Tibial nerve (tissue), 4 donors: Measurements from ENCODE around the gene MT1H.

Experiments
- EP300 ChIP-seq, 2 donors: sonication (generic); formaldehyde crosslinking; IDR thresholded peaks; one replicate each; pipeline ENCODE4 v1.6.1; 2017; ENCODE audit warnings: antibody characterized with exemption in 2 of 2, mild to moderate bottlenecking in 1 of 2
- TF ChIP-seq, protein P1 (sequence below), 5 experiments: fragments of 200-600 bp in 3 of 5; fragments of 450-650 bp in 2 of 5; sonication (generic) in 3 of 5; IDR thresholded peaks; one replicate each; pipeline ENCODE4 v1.5.1; 2016 to 2019; ENCODE audit warnings: antibody characterized with exemption in 5 of 5, mild to moderate bottlenecking in 3 of 5, moderate library complexity in 2 of 5

- TF ChIP-seq, protein P1, sequence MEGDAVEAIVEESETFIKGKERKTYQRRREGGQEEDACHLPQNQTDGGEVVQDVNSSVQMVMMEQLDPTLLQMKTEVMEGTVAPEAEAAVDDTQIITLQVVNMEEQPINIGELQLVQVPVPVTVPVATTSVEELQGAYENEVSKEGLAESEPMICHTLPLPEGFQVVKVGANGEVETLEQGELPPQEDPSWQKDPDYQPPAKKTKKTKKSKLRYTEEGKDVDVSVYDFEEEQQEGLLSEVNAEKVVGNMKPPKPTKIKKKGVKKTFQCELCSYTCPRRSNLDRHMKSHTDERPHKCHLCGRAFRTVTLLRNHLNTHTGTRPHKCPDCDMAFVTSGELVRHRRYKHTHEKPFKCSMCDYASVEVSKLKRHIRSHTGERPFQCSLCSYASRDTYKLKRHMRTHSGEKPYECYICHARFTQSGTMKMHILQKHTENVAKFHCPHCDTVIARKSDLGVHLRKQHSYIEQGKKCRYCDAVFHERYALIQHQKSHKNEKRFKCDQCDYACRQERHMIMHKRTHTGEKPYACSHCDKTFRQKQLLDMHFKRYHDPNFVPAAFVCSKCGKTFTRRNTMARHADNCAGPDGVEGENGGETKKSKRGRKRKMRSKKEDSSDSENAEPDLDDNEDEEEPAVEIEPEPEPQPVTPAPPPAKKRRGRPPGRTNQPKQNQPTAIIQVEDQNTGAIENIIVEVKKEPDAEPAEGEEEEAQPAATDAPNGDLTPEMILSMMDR (IDR thresholded peaks at IDR 0.05): no peak
- TF ChIP-seq EP300 (IDR thresholded peaks at IDR 0.05): no peak
Observed at GRCh38 chr16:56641166-56641565, 28.4 kb upstream of the MT1H start.
